GM21447 (cell line): Measurements from ENCODE around the gene ZNF714.
A peak's percentile ranks its signal among the peaks of the same experiment; 100 is the strongest.
"Not testable (repeated sequence)": the region's sequence is repeated elsewhere in the genome, so short reads cannot be mapped to it uniquely, and the experiment has no call there.

ENCODE experiments used
- ATAC-seq: cut with Tn5 transposase; IDR thresholded peaks from one replicate; pipeline ENCODE4 v1.9.1; 2021; ENCODE audit not compliant: unreplicated experiment

ZNF714 gene

DNA sequence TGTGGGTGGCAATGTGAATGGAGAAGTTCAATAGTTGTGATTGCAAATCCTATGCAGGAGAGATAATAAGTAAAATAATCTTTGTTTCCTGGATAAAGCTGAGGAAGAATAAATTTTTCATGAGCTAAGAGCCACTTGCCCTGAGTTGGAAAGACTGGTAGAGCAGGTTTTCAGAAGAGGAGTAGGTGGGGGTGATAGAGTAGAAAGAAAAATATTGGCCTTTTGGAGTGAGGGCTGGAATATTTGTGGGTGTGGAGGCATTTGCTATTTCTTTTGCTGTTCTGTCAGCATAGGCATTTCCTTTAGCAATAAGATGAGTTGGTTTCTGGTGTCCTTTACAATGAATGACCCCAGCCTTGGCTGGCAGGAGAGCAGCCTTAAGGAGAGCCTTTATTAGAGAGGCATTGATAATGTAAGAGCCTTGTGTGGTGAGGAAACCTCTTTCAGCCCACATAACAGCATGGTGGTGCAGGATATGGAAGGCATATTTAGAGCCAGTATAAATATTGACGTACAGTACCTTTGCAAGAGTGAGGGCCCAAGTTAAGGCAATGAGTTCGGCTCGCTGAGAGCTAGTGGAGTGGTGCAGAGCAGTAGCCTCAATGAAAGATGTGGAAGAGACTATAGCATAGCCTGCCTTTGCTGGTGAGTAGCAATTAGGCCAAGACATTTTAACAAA lies 48.2 kb downstream of the ZNF714 start:
- ATAC-seq, result no peak

DNA sequence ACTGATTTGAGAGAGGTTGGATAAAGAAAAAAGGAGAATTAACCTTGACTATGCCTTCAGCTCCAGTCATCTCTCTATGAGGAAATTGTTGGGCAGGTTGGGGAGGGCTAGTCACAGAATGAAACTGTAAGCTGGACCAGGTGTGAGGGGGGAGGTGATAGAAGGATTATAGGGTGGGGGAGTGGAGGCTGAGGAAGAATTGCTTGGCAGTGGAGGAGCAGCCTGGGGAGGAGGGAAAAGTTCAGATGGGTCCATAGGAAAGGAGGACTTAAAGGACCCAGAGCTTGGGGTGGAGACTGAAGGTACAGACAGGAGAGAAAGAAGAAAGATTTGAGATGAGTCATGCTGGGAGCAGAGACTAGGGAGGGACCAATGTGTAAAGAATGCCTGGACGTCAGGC lies 51.6 kb downstream of the ZNF714 start:
- ATAC-seq, result no peak

DNA sequence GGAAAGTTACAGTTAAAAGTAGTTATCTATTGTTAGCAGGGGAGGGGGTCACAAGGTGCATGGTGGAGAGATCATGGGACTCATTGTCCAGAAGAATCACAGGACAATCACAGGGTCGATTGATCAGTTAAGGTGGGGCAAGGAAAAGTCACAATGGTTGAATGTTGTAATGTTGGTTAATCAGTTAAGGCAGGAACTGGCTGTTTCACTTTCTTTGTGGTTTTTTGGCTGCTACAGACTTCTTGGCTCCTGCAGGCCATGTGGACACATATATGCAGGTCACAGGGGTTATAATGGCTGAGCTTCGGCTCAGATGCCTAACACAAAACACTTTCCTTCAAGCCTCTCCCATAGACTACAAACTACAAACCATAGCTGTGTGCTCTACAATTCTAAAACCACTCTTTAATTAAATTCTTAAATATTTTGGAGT lies 52.9 kb downstream of the ZNF714 start:
- ATAC-seq, result no peak

DNA sequence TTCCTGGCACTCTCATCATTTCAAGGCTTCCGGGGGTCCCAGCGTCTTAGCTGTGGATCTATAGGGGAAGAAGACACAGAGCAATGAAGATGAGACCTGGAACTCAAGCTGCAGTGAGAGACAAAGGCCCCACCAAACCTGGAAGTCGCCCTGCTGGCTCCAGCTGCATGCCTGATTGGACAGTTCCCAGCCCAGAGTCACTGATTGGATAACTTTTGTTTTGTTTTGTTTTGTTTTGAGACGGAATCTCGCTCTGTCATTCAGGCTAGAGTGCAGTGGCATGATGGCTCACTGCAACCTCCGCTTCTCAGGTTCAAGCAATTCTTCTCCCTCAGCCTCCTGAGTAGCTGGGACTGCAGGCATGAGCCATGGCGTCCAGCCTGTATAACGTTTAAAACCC lies 53.4 kb downstream of the ZNF714 start:
- ATAC-seq, result no peak

DNA sequence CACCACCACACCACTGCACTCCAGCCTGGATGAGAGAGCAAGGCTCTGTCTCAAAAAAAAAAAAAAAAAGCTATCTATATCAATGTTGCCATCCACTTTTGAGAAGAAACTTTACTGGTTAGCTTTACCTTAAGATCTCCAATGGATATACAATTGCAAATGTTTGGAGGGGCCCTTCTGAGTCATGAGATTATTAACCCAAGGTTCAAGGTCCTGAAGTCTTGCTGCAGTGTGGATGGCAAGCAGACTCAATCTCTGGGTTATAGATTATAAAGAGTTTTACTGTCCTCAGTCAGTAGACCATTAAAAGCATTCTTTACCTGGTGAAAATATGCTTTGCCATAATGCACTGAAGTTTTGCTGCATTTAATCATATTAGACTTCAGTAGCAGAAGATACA lies 56.1 kb downstream of the ZNF714 start:
- no peak for ATAC-seq

DNA sequence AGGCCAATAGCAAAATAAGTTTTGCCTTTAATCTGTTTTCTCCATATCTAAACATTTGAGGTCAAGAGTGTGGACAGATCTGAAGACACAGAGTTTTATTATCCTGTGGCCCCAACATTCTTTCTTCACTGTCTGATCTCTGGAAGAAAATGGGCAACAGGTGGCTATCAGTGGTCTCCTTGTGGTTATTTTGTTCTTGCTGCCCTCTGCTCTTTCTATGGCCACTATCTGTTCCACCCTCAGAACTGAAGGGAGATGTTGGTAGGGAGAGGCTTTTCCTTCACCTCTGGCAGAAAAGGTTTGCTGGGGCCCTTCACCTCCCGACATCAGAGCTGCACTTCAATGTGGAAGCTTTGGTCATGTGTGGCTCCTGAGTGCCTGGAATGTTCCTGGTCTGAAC lies 59.0 kb downstream of the ZNF714 start:
- ATAC-seq, result not testable (repeated sequence)

DNA sequence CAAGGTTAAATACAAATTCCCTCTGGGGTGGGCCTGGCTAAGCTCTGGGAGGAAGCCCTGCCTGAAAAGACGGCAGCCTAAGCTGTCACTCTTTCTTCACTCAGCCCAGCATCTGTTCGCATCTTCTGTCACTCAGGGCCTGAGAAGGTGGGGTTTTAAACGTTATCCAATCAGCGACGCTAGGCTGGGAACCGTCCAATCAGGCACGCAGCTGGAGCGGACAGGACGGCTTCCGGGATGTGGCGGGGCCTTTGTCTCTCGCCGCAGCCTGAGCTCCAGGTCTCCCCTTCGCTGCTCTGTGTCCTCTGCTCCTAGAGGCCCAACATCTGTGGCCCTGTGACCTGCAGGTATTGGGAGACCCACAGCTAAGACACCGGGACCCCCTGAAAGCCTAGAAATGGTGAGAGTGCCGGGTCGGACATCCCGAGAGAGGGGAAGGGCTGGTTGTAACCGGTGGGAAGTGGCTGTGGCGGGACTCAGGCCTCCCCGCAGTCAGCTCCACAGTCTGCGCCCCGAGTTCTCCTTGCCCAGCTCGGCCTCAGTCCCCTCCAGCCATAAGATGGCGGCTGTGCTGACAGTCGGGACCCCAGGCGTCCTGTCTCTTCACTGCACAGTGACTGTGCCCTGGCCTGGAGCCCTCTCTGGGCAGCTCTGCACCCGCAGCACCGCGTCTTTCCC lies 59.9 kb downstream of the ZNF714 start, which contains the start of gene ZNF431:
TSS of gene ZNF431 (plus strand) at position 254 of the 678 bp plus-strand sequence. CDS start at position 398, 144 bp downstream.
- ATAC-seq, result peak; percentile 99

DNA sequence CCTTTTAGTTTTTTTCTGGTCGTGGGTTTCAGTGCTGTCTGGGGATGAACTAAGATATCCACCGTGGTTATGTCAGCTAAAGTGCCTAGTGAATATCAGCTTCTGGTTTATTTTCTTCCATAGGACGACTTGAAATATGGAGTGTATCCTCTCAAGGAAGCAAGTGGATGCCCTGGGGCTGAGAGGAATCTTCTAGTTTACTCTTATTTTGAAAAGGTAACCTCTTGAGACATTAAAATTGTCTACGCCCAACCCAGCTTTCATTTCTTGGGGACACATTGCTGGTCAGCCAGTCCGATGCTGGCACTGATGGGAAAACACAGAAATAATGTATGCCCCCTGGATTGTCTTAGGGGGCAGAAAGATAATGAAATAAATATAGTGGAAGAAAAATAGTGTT lies 61.4 kb downstream of the ZNF714 start:
- ATAC-seq, result no peak

DNA sequence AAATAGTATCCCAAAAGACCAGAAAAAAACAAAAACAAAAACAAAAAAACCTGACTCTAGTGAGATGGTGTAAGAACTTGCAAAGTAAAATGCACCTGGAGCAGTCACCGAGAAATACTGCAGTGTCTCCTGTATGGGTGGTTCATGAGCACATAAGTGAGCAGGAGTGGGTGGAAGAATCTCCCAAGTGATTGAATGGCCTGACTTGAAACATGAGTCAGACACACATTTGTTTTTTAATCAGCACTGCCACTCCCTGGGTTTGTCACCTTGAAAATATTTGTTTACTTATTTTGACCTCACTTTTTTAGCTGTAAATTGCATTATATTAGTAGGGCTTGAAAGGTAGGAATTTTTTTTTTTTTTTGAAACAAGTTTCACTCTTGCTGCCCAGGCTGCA lies 61.9 kb downstream of the ZNF714 start:
- no peak for ATAC-seq

DNA sequence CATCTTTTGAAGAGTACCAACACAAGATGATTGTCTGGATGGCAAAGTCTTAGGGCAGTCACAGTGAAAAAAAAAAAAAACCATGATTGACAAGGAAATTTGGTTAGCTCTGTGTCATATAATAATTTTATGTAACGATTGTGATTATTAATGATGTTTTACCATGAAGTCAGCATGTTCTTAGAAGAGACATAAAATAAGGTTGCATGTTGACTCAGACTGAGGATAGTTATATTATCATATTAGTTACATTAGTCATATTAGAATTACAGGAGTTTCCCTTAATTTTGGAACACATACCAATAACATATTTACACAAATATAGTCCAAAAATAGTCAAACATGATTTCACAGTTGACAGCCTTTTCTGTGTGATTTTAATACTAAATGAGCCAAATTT lies 65.5 kb downstream of the ZNF714 start:
- ATAC-seq, result no peak

DNA sequence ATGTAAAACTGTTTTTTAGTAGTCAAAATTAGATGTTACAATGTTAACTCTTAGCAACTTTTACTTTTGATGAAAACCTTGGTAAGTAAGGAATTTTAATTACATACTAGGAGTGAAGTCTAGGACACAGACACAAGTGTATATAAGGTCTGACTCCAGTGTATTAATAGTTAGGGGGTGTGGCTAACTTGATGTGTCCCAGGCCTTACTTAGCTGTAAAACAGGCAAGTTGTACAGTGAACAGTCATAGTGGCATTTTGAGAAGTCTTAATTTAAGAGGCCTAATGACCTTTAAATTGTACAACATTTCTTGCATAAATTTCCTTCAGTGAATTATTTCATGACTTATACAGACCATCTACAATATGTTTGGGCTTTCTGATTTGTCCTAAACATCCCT lies 66.7 kb downstream of the ZNF714 start:
- no peak for ATAC-seq

DNA sequence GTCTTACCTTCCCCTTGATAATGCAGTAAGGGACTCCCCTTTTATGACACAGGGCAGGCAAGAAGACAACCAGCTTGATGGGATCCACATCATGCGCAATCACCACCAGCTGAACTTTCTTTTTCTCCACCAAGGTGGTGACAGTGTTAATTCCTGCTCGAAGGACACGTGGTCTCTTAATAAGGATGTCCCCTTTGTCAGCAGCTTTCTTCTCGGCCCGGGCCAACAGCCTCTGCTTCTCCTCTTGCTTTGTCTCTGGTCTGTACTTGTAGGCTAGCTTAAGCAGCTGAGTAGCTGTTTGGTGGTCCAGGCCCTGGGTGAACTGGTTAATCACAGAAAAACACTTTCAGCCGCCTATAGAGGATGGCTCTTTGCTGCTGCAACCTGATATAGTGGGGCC lies 67.9 kb downstream of the ZNF714 start:
- ATAC-seq, result no peak

DNA sequence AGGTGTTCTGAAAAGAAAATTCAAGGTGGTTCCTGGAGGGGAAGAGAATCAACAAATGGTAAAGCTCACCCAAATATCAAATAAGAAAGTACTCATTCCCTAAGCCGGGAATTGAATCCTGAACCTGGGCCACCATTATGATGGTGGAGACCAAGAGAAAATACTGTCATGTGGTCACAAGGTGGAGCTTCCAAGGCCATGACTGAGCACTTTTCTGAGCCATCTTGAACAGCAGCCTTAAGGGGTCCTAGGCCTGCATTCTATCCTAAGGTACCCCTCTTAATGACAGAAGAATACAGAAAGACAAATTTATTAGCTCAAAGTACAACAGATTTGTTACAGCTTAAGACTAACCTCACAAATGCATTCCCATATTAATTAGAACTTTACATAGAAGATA lies 69.5 kb downstream of the ZNF714 start:
- ATAC-seq, result no peak

DNA sequence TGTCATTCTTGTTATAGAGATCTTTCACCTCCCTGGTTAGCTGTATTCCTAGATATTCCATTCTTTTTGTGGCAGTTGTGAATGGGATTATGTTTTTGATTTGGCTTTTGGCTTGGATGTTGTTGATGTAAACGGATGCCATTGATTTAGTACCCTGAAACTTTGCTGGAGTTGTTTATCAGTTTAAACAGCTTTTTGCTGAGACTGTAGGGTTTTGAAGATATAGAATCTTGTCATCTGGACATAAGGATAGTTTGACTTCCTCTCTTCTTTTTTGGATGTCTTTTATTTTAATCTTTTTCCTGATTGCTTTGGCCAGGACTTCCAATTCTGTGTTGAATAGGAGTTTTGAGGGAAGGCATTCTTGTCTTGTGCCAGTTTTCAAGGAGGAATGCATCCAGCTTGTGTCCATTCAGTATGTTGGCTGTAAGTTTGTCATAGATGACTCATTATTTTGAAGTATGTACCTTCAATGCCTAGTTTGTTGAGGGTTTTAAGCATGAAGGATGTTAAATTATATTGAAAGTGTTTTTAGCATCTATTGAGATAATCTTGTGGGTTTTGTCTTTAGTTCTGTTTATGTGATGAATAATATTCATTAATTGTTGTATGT lies 76.6 kb downstream of the ZNF714 start:
- no peak for ATAC-seq

DNA sequence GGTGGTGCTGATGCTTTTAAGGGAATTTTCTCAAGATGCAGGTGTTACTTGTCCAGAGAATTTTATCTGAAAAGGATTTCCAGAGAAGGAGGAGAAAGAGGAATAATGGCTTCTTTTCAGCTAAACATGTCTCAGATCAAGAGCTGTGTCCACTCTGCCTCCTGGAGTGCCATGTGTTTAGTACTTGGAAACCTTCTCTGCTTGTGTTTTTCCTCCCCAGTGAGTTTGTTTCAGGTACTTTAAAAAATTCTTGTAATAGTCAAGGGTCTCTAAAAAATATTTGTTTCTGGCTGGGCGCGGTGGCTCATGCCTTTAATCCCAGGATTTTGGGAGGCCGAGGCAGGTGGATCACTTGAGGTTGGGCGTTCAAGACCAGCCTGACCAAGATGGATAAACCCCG lies 82.5 kb downstream of the ZNF714 start:
- ATAC-seq, result no peak

DNA sequence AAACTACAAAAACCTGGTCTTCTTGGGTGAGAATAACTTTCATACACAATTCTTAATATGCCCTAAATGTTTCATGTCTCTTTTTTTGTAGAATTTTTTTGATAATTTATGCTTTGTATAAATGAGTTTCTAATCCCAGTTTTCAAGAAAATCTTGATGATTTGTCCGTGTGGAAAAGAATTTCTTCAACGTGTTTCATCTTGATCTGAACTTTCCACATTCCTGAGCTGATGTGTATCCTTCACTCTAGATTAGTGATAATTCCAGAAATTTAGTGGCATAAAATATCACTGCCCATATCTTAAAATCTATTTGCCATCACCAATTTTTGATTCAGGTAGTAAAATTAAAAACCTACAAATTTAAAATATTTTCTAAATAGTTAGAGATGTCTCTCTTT lies 84.4 kb downstream of the ZNF714 start:
- no peak for ATAC-seq
